Peyer's patch (tissue), 4 donors: Measurements from ENCODE around the gene CACNA1H. TPM values are rescaled to one million over a fixed set of nuclear protein-coding genes. Genes with fewer than 3 reads are reported as not detected.

Experiments
- DNase-seq, 3 donors: peaks; one replicate each; pipeline ENCODE4 v3.0.0-alpha.2; 2017 to 2019
- H3K27ac ChIP-seq, 4 donors: fragments of 200-600 bp; sonication (generic); one replicate each; pipeline ENCODE4 v1.5.1; 2016 to 2019
- H3K27me3 ChIP-seq, 2 donors: fragments of 200-600 bp; sonication (generic); one replicate each; pipeline ENCODE4 v1.5.1; 2019
- H3K36me3 ChIP-seq, 3 donors: fragments of 200-600 bp; sonication (generic); one replicate each; pipeline ENCODE4 v1.5.1; 2016 to 2019
- H3K4me1 ChIP-seq, 4 donors: fragments of 200-600 bp; sonication (generic); one replicate each; pipeline ENCODE4 v1.5.1; 2016 to 2019
- H3K4me3 ChIP-seq, 4 donors: fragments of 200-600 bp; sonication (generic); 1 replicate in 3 of 4; 2 replicates in 1 of 4; pipeline ENCODE4 v1.5.1; 2016 to 2019; ENCODE audit warnings: mild to moderate bottlenecking in 1 of 4
- H3K9me3 ChIP-seq, 4 donors: fragments of 200-600 bp; sonication (generic); one replicate each; pipeline ENCODE4 v1.5.1; 2016 to 2019; ENCODE audit warnings: mild to moderate bottlenecking in 1 of 4
- POLR2A ChIP-seq, 2 donors: fragments of 450-650 bp; IDR thresholded peaks; one replicate each; pipeline ENCODE4 v1.5.1; 2017; ENCODE audit warnings: antibody characterized with exemption in 2 of 2, mild to moderate bottlenecking in 2 of 2, moderate library complexity in 2 of 2
- total RNA-seq, 4 donors: library from RNA; depleted of rRNA; stranded (reverse); fragments of >200 nt; gene quantifications; one replicate each; pipeline ENCODE4 v1.1.0, GENCODE V29; 2016
- TF ChIP-seq, protein P1 (sequence below), 6 experiments: fragments of 450-650 bp in 4 of 6; fragments of 200-600 bp in 2 of 6; sonication (generic) in 1 of 6; IDR thresholded peaks; one replicate each; pipeline ENCODE4 v1.5.1; 2017 to 2019; ENCODE audit warnings: antibody characterized with exemption in 6 of 6, mild to moderate bottlenecking in 3 of 6, moderate library complexity in 1 of 6

Gene CACNA1H
- total RNA-seq, 4 donors from 2014 or later = 4.0 to 28.9 (median 9.7) TPM

DNA sequence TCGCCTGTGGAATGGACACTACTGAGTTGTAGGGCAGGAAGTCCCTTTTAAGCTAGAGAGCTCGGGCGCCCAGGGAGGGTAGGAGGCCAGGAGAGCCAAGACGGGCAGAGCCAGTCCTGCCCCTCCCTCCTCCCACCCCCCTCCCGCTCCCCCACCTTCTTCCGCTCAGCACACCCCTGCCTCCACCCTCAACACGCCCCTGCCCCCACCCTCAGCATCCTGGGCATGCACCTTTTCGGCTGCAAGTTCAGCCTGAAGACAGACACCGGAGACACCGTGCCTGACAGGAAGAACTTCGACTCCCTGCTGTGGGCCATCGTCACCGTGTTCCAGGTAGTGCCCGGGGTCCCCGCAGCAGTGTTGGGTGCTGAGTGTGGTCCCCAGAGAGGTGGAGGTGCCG, 53.9 kb downstream of the CACNA1H start:
- Histone ChIP-seq H3K36me3 (peaks cover 0 to 25% (median 0%) of the 10 kb centered on the region in 3 donors), H3K27ac (no peak overlapping the region)
- no peak for DNase-seq

DNA sequence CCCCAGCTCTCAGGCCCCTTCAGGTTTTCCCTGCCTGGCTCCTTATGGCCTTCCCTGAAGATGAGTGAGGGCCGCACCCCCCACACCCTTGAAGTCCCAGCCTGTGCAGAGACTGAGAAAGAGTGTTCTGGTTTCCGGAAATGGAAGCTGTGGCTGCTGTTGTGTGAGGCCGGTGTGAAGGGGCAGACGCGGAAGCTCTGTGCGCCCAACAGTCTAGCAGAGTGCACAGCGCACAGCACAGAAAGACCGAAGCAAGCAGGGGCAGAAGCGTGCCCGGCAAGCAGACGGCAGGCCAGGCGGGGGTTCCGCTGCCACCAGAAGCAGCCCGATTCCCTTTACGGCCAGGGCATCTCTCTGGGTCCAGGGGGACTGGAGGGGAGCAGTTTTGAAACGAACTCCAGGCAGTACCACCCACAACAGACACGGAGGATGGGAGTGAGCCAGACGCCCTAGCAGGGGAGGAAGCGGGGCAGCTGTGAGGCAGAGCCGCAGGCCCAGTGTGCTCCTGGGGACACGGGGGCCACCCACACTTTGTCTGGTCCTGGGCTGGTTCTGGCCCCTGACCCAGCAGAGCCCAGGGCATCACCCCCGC, 55.4 kb downstream of the CACNA1H start:
- H3K4me1 ChIP-seq = no peaks in the 10 kb centered on the region
- TF ChIP-seq, protein P1, sequence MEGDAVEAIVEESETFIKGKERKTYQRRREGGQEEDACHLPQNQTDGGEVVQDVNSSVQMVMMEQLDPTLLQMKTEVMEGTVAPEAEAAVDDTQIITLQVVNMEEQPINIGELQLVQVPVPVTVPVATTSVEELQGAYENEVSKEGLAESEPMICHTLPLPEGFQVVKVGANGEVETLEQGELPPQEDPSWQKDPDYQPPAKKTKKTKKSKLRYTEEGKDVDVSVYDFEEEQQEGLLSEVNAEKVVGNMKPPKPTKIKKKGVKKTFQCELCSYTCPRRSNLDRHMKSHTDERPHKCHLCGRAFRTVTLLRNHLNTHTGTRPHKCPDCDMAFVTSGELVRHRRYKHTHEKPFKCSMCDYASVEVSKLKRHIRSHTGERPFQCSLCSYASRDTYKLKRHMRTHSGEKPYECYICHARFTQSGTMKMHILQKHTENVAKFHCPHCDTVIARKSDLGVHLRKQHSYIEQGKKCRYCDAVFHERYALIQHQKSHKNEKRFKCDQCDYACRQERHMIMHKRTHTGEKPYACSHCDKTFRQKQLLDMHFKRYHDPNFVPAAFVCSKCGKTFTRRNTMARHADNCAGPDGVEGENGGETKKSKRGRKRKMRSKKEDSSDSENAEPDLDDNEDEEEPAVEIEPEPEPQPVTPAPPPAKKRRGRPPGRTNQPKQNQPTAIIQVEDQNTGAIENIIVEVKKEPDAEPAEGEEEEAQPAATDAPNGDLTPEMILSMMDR (IDR thresholded peaks at IDR 0.05) = no peak
- no peak for TF ChIP-seq POLR2A (IDR thresholded peaks at IDR 0.05)
- no peak overlapping the region for H3K27ac ChIP-seq
- no peak for DNase-seq
- H3K36me3 ChIP-seq = peaks cover 0 to 22% (median 0%) of the 10 kb centered on the region in 3 donors
- H3K4me3 ChIP-seq = no peak overlapping the region
- H3K9me3 ChIP-seq = no peaks in the 10 kb centered on the region
- H3K27me3 ChIP-seq = no peaks in the 10 kb centered on the region

More for the DNA sequence above, 53.9 kb downstream of the CACNA1H start:
- TF ChIP-seq POLR2A (IDR thresholded peaks at IDR 0.05) = no peak
- TF ChIP-seq, protein P1 (IDR thresholded peaks at IDR 0.05) = no peak
- Histone ChIP-seq H3K4me1 (no peaks in the 10 kb centered on the region), H3K9me3 (no peaks in the 10 kb centered on the region), H3K4me3 (no peak overlapping the region), H3K27me3 (no peaks in the 10 kb centered on the region)

DNA sequence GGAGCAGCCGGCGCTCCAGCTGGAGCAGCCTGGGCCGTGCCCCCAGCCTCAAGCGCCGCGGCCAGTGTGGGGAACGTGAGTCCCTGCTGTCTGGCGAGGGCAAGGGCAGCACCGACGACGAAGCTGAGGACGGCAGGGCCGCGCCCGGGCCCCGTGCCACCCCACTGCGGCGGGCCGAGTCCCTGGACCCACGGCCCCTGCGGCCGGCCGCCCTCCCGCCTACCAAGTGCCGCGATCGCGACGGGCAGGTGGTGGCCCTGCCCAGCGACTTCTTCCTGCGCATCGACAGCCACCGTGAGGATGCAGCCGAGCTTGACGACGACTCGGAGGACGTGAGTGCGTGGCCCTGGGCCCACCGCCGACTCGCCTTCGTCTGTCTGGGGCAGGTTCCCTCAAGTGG, 56.2 kb downstream of the CACNA1H start:
- DNase-seq = no peak
- no peak for TF ChIP-seq POLR2A (IDR thresholded peaks at IDR 0.05)
- TF ChIP-seq, protein P1 (IDR thresholded peaks at IDR 0.05) = no peak
- H3K36me3 ChIP-seq = peaks cover 0 to 29% (median 0%) of the 10 kb centered on the region in 3 donors
- H3K4me1 ChIP-seq = no peaks in the 10 kb centered on the region
- no peaks in the 10 kb centered on the region for H3K9me3 ChIP-seq
- H3K27ac ChIP-seq = no peak overlapping the region
- H3K27me3 ChIP-seq = no peaks in the 10 kb centered on the region
- H3K4me3 ChIP-seq = no peak overlapping the region

DNA sequence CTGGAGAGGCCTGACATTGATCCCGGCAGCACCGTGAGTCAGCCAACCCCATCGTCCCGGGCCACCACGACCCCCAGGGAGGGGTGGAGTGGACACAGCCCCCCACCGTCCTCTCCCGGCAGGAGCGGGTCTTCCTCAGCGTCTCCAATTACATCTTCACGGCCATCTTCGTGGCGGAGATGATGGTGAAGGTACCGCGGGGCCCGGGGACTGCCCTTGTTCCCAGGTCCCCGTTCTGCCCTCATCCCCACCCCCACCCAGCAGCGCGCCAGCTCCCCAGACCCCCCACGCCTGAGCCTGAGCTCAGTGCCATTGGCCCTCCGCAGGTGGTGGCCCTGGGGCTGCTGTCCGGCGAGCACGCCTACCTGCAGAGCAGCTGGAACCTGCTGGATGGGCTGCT, 57.6 kb downstream of the CACNA1H start:
- H3K27me3 ChIP-seq = no peaks in the 10 kb centered on the region
- no peak for DNase-seq
- no peaks in the 10 kb centered on the region for H3K9me3 ChIP-seq
- H3K36me3 ChIP-seq = peaks cover 0 to 41% (median 0%) of the 10 kb centered on the region in 3 donors
- no peak for TF ChIP-seq POLR2A (IDR thresholded peaks at IDR 0.05)
- TF ChIP-seq, protein P1 (IDR thresholded peaks at IDR 0.05) = no peak
- no peak overlapping the region for H3K27ac ChIP-seq
- no peaks in the 10 kb centered on the region for H3K4me1 ChIP-seq
- H3K4me3 ChIP-seq = no peak overlapping the region

DNA sequence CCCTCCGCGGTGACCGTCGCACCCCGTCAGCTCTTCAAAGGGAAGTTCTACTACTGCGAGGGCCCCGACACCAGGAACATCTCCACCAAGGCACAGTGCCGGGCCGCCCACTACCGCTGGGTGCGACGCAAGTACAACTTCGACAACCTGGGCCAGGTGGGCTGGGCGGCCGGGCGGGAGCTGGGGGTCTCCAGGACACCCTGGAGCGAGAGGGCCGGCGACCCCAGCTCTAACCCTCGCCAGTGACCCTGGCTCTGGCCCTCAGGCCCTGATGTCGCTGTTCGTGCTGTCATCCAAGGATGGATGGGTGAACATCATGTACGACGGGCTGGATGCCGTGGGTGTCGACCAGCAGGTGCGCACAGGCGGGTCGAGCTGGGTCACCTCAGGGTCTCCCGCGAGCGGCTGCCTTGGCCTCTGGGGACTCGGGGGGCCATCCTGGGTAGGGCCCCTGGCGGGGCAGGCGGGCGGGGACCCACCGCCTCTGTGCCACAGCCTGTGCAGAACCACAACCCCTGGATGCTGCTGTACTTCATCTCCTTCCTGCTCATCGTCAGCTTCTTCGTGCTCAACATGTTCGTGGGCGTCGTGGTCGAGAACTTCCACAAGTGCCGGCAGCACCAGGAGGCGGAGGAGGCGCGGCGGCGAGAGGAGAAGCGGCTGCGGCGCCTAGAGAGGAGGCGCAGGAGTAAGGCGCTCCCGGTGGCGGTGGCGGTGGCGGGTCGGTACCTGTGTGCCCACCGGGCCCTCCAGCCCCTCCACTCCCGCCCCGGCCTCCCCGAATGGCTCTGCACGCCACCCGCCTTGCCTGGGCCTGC, 58.8 kb downstream of the CACNA1H start:
- H3K4me3 ChIP-seq = no peak overlapping the region
- no peak for DNase-seq
- no peaks in the 10 kb centered on the region for H3K9me3 ChIP-seq
- peaks cover 0 to 44% (median 0%) of the 10 kb centered on the region in 3 donors for H3K36me3 ChIP-seq
- no peaks in the 10 kb centered on the region for H3K4me1 ChIP-seq
- no peak for TF ChIP-seq POLR2A (IDR thresholded peaks at IDR 0.05)
- TF ChIP-seq, protein P1 (IDR thresholded peaks at IDR 0.05) = no peak
- H3K27ac ChIP-seq = no peak overlapping the region
- H3K27me3 ChIP-seq = no peaks in the 10 kb centered on the region
